Measurements from ENCODE around the gene GFRAL. TPM values are rescaled to one million over a fixed set of nuclear protein-coding genes. Genes with fewer than 3 reads are reported as not detected.

GFRAL gene
- total RNA-seq, 6 experiments from 2014 or later: not detected

- Mint-ChIP-seq H3K27ac (no peak overlapping the region), H3K36me3 (ENCODE audit: low read depth) (no peaks in the 10 kb centered on the region), H3K27me3 (ENCODE audit: insufficient read depth) (peaks cover 8% of the 10 kb centered on the region; the same call in 1 of the 2 replicates), H3K9me3 (no peaks in the 10 kb centered on the region), H3K4me1 (ENCODE audit: low read depth) (peaks cover 7% of the 10 kb centered on the region; the same call in 1 of the 2 replicates), H3K4me3 (no peak overlapping the region)
- TF ChIP-seq CTCF (IDR thresholded peaks at IDR 0.05): peak; percentile 85
- DNase-seq: peak; percentile 12
These were observed 118.5 kb downstream of the GFRAL start for GRCh38 chr6:55445648-55446204.

GRCh38 chr6:55447891-55448290 lies 120.6 kb downstream of the GFRAL start:
- no peak for TF ChIP-seq CTCF (IDR thresholded peaks at IDR 0.05)
- H3K4me1 Mint-ChIP-seq (ENCODE audit: low read depth): peaks cover 7% of the 10 kb centered on the region; the same call in 1 of the 2 replicates
- no peaks in the 10 kb centered on the region for H3K36me3 Mint-ChIP-seq (ENCODE audit: low read depth)
- no peaks in the 10 kb centered on the region; the same call in 1 of the 2 replicates for H3K27me3 Mint-ChIP-seq (ENCODE audit: insufficient read depth)
- no peak overlapping the region for H3K27ac Mint-ChIP-seq
- no peak overlapping the region for H3K4me3 Mint-ChIP-seq
- DNase-seq: no peak
- H3K9me3 Mint-ChIP-seq: no peaks in the 10 kb centered on the region

- Mint-ChIP-seq H3K9me3 (no peaks in the 10 kb centered on the region), H3K36me3 (ENCODE audit: low read depth) (no peaks in the 10 kb centered on the region), H3K27ac (no peak overlapping the region), H3K27me3 (ENCODE audit: insufficient read depth) (no peaks in the 10 kb centered on the region; the same call in 1 of the 2 replicates), H3K4me1 (ENCODE audit: low read depth) (peaks cover 7% of the 10 kb centered on the region; the same call in 1 of the 2 replicates), H3K4me3 (no peak overlapping the region)
- TF ChIP-seq CTCF (IDR thresholded peaks at IDR 0.05): no peak
- DNase-seq: peak; percentile 8
These were observed 121.2 kb downstream of the GFRAL start for GRCh38 chr6:55448451-55448850.

GRCh38 chr6:55449225-55449624 lies 122.0 kb downstream of the GFRAL start:
- Mint-ChIP-seq H3K4me1 (ENCODE audit: low read depth) (peaks cover 7% of the 10 kb centered on the region; the same call in 1 of the 2 replicates), H3K36me3 (ENCODE audit: low read depth) (no peaks in the 10 kb centered on the region), H3K27ac (no peak overlapping the region), H3K9me3 (no peaks in the 10 kb centered on the region), H3K4me3 (no peak overlapping the region), H3K27me3 (ENCODE audit: insufficient read depth) (no peaks in the 10 kb centered on the region; the same call in 1 of the 2 replicates)
- no peak for TF ChIP-seq CTCF (IDR thresholded peaks at IDR 0.05)
- DNase-seq: no peak

GRCh38 chr6:55450005-55450404 lies 122.7 kb downstream of the GFRAL start:
- Mint-ChIP-seq H3K4me1 (ENCODE audit: low read depth) (peaks cover 7% of the 10 kb centered on the region; the same call in 1 of the 2 replicates), H3K9me3 (no peaks in the 10 kb centered on the region), H3K4me3 (no peak overlapping the region), H3K36me3 (ENCODE audit: low read depth) (no peaks in the 10 kb centered on the region), H3K27ac (no peak overlapping the region), H3K27me3 (ENCODE audit: insufficient read depth) (peaks cover 3% of the 10 kb centered on the region; the same call in 1 of the 2 replicates)
- TF ChIP-seq CTCF (IDR thresholded peaks at IDR 0.05): no peak
- DNase-seq: no peak

Other genes starting within 250 kb of the GFRAL start
- gene HCRTR2, start 153.0 kb upstream of the GFRAL start, total RNA-seq (2021; fragmentation: NEBNext Ultra II Directional; extraction: Animal tissue kit (Norgen Biotek cat#: 25700)): not detected